ENCODE measurements around the gene RAET1L.
"Not testable (repeated sequence)": the region's sequence is repeated elsewhere in the genome, so short reads cannot be mapped to it uniquely, and the experiment has no call there.

Gene RAET1L, protein sequence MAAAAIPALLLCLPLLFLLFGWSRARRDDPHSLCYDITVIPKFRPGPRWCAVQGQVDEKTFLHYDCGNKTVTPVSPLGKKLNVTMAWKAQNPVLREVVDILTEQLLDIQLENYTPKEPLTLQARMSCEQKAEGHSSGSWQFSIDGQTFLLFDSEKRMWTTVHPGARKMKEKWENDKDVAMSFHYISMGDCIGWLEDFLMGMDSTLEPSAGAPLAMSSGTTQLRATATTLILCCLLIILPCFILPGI

GRCh38 chr6:150025201-150025917 lies at the start of gene RAET1L:
RAET1L (minus strand) TSS chr6:150025532; CDS start chr6:150025471, 61 bp downstream.
- DNase-seq: peak; percentile 36 to 57

DNA sequence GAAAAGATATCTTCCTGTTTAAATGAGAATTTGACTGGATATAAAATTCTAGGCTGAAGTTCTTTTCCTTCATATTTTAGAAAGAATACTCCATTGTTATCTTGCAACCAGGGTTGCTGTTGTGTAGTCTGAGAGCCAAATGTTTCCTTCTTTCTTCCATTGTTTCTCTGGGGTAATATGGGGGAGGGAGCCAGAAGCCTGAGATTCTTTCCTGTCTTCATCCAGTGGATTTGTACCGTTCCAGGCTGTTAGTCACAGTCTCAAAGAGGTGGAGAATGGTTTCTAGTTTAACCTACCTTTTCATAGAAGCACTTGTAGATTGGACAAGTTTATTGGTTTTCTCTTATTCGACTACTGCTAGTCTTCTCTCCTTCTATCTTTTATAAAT lies 49.7 kb upstream of the RAET1L start:
- no peak for DNase-seq

DNA sequence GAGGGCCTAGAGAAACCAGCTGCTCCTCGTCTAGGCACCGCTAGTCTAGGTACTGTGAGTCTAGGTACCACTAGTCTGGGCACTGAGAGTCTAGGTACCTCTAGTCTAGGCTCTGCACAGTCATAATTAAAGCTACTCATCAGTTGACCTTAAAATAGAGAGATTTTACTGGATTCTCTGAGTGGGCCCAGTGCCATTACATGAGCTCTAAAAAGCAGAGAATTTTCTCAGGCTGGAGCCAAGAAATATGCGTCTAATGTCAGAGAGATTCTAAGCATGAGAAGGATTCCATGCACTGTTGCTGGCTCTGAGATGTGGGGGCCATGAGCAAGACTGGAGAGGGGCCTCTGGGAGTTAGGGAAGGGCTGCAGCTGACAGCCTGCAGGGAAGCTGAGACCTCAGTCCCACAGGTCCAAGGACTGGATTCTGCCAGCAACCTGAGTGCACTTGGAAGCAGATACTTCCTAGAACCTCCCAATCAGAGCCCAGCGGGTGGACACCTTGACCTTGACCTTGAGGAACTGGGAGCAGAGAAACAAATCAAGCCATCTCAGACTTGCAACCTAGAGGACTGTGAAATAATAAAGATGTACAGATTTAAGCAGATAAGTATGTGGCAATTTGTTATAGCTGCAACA lies 49.2 kb upstream of the RAET1L start:
- not testable (repeated sequence) for DNase-seq

- DNase-seq: peak; percentile 39 to 57
Observed at GRCh38 chr6:150072201-150072600, 46.9 kb upstream of the RAET1L start.

GRCh38 chr6:150070236-150070818 lies 45.0 kb upstream of the RAET1L start:
- DNase-seq: no peak

DNA sequence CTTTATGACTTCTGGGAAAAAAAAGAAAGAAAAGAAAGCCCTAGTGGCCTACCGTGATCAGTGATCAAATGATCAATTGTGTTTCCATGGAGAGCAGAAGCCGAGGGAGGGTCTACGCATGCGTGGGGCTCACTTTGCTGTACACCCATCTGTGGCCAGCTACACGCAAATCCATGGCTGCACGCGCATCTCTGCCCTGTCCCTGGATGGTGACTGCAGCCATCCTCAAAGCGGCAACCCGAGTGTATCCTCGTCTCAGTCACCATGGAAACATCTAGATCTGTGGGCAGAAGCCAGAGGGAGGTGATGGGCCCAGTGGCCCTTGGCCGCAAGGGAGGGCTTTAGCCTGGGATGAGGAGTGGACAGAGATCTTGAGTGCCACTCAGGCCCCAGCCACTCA lies 44.4 kb upstream of the RAET1L start:
- DNase-seq: no peak

DNA sequence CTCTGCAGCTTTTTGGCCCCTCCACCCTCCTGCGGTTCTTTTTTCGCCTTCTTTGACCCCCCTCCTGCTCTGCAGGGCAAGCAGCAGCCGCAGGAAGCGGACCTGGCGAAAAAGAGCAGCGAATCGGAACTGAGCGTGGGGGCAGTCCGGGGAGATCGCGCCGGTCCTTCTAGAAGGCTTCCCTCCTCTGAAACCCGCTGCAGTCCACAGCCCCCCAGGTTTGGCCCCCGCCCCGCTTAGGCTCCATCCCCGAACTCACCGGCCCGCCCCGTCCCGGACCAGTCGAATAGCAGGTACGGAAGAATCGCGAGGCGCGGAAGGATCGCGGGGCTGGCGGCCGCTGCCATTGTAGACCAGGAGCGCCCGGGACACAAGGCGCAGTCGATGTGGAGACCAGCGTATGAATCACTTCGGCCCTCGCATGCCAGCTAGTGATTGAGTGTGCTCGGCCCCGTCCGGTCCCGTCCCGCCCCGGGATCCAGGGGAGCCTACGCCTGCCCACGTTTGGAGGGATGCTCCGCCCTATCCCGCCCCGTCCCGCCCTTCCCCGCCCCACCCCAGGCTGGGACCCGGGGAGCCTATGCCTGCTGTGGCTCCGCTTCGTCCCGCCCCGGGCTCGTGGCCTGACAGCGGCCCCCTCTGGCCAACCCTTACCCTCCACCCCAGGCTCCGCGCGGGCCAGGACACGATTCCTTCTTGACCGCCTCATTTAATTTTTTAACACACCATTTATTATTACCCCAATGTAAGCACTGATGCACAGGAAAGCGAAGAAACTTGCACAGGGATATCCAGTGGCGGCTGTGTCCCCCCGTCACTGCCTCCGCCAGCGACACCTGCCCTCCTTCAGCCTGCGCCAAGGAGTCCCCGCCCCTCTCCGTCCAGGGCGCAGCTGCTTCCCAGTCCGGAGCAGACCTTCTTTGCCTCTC lies 43.7 kb upstream of the RAET1L start, which contains the start of gene ULBP3:
Gene ULBP3, minus strand, starts transcription at position 402 of the 929 bp plus-strand sequence. Its CDS starts 55 bp downstream, at position 347.
- peak; percentile 81 to 85 for DNase-seq

DNA sequence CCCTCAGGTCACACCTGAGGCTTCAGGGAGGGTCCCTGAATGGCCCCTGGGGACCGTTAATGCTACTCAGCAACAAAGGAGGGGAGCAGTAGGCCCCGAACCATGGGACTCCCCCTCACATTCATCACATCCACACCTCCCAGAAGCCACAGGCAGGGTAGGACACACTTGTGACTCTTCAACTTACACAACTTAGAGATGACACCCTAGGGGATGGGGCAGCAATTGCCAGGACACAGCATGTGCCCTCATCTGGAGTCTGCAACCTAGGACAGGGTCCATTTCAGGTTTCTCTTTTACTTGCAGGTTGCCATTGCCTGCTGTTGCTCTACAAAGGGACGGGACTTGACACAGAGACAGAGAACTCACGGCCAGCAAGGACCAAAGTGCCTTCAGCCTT lies 42.8 kb upstream of the RAET1L start:
- DNase-seq: no peak

GRCh38 chr6:150065083-150065482 lies 39.8 kb upstream of the RAET1L start:
- DNase-seq: no peak

DNA sequence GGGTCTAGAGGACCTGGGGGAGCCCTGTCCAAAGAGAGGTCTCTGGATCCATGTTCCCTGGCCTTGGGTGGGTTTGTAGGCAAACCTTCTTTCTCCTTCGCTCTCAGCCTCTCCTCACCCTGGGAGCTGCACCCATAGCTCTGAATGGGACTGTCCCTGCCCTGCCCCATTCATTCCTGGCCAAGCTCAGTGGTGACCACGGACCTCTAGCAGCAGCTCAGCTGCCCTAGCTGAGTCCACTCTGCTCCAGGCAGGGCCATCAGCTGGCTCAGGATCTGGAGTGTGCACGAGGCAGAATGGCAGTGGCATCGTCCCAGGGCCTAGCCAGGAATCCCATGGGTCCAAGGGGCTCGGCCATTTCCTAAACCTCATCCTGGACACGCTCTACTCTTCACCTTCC lies 38.3 kb upstream of the RAET1L start:
- no peak for DNase-seq

DNA sequence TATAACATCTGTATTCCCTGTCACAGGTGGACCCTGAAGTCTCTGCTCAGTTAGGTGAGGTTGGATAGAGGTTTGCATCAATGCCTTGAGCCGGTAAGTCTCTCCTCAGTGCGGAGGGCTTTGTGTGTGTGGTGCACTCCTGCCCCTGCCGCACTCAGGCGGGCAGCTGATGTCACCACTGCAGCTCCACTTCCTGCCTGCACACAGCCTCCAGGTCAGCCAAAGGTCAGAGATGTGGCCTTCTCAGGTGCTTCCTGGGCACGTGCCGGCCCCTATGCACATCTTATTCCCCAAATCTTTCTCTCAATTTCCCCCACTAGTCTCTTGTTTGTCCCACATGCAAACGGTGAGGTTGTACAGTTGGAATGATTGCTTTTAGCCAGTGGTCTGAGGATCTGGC lies 34.6 kb upstream of the RAET1L start:
- DNase-seq: not testable (repeated sequence)

DNA sequence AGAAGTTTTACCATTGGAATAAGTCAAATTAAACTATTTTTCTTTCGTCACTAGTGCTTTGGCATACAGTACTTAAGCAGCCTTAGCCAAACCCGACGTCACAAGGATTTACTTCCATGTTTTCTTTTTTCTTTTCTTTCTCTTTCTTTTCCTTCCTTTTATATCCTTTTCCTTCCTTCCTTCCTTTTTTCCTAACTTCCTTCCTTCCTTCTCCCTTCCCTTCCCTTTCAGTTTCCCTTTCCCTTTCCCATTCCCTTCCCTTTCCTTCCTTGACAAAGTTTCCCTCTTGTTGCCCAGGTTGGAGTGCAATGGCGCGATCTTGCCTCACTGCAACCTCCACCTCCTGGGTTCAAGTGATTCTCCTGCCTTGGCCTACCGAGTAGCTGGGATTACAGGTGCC lies 33.7 kb upstream of the RAET1L start:
- no peak for DNase-seq

DNA sequence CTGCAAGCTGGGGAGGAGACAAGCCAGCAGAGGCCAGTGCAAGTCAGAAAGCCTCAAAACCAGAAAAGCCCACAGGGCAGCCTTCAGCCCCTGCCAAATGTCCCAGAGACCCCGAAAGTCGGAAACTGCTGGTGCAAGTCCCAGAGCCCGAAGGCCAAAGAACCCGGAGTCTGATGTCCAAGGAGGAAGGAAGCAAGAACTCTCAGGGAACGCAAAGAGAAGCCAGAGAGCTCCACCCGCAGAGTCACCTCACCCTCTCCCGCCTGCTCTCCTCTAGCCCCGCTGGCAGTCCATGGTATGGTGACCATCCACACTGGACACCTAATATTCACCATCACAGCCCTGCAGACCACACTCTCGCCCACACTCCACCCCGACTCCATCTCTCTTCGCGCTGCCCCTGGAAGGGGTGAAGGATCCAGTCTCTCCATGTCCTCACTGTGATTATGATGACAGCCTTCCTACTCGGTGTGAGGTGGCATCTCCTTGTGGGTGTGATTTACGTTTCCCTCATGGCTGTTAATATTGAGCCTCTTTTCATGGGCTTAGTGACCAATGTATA lies 33.0 kb upstream of the RAET1L start:
- no peak for DNase-seq

DNA sequence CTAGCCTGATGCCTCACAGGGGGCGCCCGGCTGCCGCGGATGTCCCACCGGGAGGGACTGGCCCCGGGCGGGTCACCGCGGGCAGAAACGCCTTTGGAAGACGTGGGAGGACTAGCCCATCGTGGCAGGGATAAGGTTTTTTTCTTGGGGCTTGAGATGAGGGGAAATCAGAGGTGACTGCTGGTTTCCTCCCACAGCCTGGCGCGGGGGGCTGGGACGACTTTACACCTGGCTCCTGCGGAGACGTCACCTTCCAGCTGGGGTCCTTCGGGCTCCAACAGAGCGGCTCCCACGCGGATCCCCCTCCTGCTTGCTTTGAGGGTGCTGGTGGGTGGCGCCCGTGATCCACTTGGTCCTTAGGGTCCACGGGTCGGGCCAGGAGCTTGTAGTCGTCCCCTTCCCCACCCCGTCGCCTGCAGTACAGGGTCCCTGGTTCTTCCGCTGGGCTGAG lies 32.2 kb upstream of the RAET1L start:
- DNase-seq: no peak

DNA sequence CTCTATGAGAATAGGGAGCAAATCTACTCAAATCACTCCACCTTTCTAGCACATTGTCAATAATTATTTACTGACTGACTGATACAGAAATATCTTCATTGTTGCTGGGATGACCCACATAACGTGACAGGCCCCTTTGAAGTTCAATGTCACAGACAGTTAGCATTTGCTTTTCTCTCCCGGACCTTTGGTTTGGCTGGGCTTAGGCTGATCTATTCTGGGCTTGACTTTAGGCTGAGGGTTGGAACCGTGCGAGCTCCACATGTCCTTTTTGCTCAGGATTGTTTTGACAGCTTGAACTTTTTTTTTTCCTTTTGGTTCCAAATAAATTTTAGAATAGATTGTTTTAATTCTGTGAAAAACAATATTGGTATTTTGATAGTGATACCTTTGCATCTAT lies 31.6 kb upstream of the RAET1L start:
- DNase-seq: no peak

DNA sequence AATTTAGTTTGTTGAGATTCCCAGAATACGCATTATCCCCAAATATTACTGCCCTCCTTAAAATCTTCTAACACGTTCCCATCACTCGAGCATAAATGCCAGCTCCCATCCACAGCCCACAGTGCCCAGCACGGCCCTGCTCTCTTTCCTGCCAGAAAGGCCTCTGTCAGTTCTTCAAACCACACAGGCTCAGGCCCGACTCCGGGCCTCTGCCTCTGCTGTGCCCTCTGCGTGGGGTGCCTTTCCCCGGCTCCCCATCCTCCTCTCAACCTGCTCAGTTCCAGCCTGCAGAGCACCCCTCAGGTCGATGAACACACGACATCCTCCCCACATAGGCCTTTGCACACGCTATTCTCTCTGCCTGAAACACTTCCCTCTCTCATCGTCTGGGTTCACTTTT lies 30.8 kb upstream of the RAET1L start:
- no peak for DNase-seq

- no peak for DNase-seq
Observed at GRCh38 chr6:150055131-150055530, 29.8 kb upstream of the RAET1L start.

DNA sequence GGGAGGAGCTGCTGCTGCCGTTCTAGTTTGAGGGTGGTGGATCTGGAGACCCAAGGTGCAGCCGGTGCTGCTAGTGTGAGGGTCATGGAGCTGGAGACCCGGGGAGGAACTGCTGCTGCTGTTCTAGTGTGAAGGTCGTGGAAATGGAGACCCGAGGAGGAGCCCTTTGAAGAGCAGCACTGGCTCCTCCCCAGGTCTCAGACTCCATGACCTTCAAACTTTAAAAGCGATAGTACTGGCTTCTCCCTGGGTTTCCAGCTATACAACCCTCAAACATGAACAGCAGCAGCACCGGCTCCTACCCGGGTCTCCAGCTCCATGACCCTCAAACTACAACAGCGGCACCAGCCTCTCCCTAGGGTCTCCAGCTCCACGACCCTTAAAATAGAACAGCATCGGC lies 28.1 kb upstream of the RAET1L start:
- no peak for DNase-seq

DNA sequence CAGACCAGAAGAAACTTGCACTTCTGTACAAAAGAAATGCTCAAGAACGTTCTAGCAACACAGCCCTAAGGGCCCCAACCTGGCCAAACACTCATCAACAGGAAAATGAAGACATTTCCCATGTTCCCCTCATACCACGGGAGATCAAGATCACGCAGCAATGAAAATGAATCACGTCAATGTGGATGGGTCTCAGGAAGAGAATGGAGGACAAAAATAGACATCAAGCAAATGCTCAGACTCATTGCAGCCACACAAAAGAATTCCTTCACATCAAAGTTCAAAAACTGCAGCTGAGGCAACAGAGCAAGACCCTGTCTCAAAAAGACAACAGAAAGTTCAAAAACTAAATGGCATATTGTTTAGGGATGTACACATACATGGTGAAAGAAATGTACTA lies 25.5 kb upstream of the RAET1L start:
- DNase-seq: no peak

DNA sequence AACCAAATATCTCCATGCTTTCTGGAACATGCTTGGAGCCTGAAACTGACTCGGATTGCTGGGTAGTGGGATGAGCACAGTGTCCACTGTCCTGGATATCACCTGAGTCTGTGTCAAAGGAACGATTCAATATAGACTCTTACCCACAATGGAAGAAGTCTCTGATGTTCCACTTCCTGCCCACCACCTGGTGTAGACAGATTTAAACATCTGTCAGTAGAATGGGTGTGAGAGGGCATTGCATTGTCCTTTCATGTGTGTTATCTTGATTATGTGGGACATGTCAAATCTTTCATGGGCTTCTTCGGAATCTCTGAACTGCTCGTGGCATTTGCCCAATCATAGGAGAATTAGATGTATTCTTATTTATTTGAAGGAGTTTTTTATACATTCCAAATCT lies 22.8 kb upstream of the RAET1L start:
- no peak for DNase-seq

GRCh38 chr6:150046943-150047342 lies 21.6 kb upstream of the RAET1L start:
- DNase-seq: no peak

GRCh38 chr6:150044621-150045145 lies 19.4 kb upstream of the RAET1L start:
- DNase-seq: no peak
